DND-41 (cell line): ENCODE results near the gene PPP3CA.
"Not testable (repeated sequence)": the region's sequence is repeated elsewhere in the genome, so short reads cannot be mapped to it uniquely, and the experiment has no call there.

Experiments used
- CTCF ChIP-seq: IDR thresholded peaks from 2 replicates; pipeline ENCODE4 v1.5.1; 2012; ENCODE audit warnings: borderline replicate concordance, low read length, moderate library complexity, mild to moderate bottlenecking; ENCODE audit not compliant: poor library complexity, severe bottlenecking; ENCODE audit errors: extremely low read depth
- EZH2 ChIP-seq: IDR thresholded peaks from 3 replicates; pipeline ENCODE4 v1.6.1; 2012; ENCODE audit warnings: borderline replicate concordance, low read depth, mild to moderate bottlenecking, moderate library complexity, low read length, inconsistent platforms; ENCODE audit not compliant: severe bottlenecking

DNA sequence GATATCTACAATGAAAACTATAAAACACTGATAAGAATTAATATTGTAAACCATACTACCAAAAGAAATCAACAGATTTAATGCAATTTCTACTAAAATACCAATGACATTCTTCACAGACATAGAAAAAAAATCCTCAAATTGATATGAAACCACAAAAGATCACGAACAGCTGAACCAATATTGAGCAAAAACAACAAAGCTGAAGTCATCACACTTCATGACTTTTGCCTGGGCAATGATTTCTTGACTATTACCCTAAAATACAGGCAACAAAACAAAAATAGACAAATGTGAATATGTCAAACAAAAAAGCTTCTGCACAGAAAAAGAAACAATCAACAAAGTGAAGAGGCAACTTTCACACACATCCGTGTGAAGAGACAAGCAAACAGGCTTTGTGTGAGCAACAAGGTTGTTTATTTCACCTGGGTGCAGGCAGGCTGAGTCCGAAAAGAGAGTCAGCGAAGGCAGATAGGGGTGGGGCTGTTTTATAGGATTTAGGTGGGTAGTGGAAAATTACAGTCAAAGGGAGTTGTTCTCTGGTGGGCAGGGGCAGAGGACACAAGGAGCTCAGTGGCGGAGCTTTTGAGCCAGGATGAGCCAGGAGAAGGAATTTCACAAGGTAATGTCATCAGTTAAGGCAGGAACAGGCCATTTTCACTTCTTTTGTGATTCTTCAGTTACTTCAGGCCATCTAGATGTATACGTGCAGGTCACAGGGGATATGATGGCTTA, 355.8 kb downstream of the PPP3CA start:
- not testable (repeated sequence) for TF ChIP-seq CTCF, EZH2
